ENCODE results near the gene CDK14.

The CDK14 gene

GRCh38 chr7:90671571-90671970 is 75.5 kb downstream of the CDK14 start:
- no peaks in the 10 kb centered on the region for H3K9me3 Mint-ChIP-seq
- H3K4me1 Mint-ChIP-seq (ENCODE audit: low read depth) = no peaks in the 10 kb centered on the region
- H3K27me3 Mint-ChIP-seq = no peaks in the 10 kb centered on the region
- no peaks in the 10 kb centered on the region for H3K36me3 Mint-ChIP-seq (ENCODE audit: low read depth)
- no peak overlapping the region for H3K27ac Mint-ChIP-seq
- no peak for DNase-seq
- H3K4me3 Mint-ChIP-seq = no peak overlapping the region

DNA sequence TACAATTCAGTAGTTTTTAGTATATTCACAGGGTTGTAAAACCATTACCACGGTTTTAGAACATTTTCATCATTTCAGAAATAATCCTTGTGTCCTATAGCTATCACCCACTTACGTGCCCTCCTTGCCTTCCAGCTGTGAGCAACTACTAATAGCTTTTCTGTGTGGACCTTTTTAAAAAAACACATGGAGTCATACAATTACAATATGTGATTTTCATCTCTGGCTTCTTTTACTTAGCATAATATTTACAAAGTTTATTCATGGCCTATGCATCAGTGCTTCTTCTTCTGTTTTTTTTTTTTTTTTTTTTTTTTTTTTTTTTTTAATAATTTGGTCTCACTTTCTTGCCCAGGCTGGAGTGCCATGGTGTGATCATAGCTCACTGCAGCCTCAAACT is 76.1 kb downstream of the CDK14 start:
- Mint-ChIP-seq H3K4me1 (ENCODE audit: low read depth) (no peaks in the 10 kb centered on the region), H3K27me3 (no peaks in the 10 kb centered on the region), H3K9me3 (no peaks in the 10 kb centered on the region), H3K27ac (no peak overlapping the region), H3K36me3 (ENCODE audit: low read depth) (no peaks in the 10 kb centered on the region), H3K4me3 (no peak overlapping the region)
- DNase-seq = no peak

- Mint-ChIP-seq H3K27ac (no peak overlapping the region), H3K4me3 (no peak overlapping the region)
Observed at GRCh38 chr7:90674625-90675024, 78.5 kb downstream of the CDK14 start.

GRCh38 chr7:90675982-90676381 is 79.9 kb downstream of the CDK14 start:
- Mint-ChIP-seq H3K27me3 (no peaks in the 10 kb centered on the region), H3K4me1 (ENCODE audit: low read depth) (no peaks in the 10 kb centered on the region), H3K27ac (no peak overlapping the region), H3K4me3 (no peak overlapping the region), H3K36me3 (ENCODE audit: low read depth) (no peaks in the 10 kb centered on the region), H3K9me3 (no peaks in the 10 kb centered on the region)
- DNase-seq = no peak

More at GRCh38 chr7:90674625-90675024, 78.5 kb downstream of the CDK14 start:
- Mint-ChIP-seq H3K36me3 (ENCODE audit: low read depth) (no peaks in the 10 kb centered on the region), H3K4me1 (ENCODE audit: low read depth) (no peaks in the 10 kb centered on the region), H3K27me3 (no peaks in the 10 kb centered on the region), H3K9me3 (no peaks in the 10 kb centered on the region)
- no peak for DNase-seq

DNA sequence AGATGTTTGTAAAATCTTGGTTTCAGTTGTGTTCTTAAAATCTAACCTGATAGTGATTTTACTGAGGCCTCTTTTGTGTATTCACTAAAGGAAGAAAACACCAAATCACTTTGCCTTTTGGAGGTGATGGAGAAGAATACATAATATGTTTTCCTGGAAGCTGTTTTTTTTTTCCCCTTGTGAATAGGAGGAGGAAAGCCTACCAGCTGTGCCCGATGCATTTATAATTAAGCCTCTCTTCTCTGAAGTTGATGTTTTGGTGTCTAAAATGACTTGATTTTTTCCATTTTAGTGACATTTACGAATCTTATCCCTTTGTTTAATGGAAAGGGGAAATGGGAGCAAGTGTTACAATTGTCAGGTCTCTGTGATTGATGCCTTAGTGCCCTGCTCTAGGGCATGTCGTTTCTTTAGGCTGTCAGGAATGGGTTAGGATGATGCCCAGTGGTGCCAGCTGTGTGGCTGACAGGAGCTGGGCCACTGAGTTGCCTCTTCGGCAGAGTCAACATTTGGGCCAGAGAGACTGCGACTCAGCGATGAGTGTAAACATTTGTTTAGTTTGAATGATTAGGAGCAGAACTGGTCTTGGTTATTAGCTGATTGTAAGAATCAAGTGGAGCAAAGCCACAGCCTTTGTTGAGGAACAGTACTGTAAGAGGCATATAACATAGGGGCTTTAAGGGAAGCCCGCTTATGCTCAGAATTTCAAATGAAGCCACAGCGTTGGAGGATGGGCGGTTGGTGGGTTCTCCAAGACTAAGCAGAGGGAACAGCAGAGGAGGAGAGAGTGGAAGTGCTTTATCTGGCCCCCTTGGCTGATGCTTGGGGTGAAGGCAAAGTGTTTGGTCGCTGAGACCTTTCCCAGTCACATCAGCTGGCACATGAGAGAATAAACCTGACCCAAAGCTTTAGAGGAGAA is 81.6 kb downstream of the CDK14 start:
- Mint-ChIP-seq H3K27ac (no peak overlapping the region), H3K4me3 (no peak overlapping the region), H3K27me3 (no peaks in the 10 kb centered on the region), H3K4me1 (ENCODE audit: low read depth) (no peaks in the 10 kb centered on the region), H3K36me3 (ENCODE audit: low read depth) (no peaks in the 10 kb centered on the region), H3K9me3 (no peaks in the 10 kb centered on the region)
- DNase-seq = no peak

DNA sequence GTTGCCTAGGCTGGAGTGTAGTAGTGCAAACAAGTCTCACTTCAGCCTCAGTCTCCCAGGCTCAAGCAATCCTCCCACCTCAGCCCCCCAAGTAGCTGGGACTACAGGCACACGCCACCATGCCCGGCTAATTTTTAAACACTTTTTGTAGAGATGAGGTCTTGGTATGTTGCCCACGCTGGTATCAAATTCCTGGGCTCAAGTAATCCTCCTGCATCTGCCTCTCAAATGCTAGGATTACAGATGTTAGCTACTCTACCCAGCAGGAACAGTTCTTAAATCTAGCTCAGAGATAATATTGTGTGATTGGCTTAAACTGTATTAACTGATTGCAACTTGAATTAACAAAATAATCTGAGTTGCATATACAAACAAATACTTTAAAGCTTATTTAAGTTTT is 82.9 kb downstream of the CDK14 start:
- no peak overlapping the region for H3K27ac Mint-ChIP-seq
- DNase-seq = no peak
- no peaks in the 10 kb centered on the region for H3K36me3 Mint-ChIP-seq (ENCODE audit: low read depth)
- H3K4me1 Mint-ChIP-seq (ENCODE audit: low read depth) = no peaks in the 10 kb centered on the region
- no peaks in the 10 kb centered on the region for H3K9me3 Mint-ChIP-seq
- no peak overlapping the region for H3K4me3 Mint-ChIP-seq
- no peaks in the 10 kb centered on the region for H3K27me3 Mint-ChIP-seq

GRCh38 chr7:90680484-90680883 is 84.4 kb downstream of the CDK14 start:
- H3K4me1 Mint-ChIP-seq (ENCODE audit: low read depth) = no peaks in the 10 kb centered on the region
- no peak overlapping the region for H3K27ac Mint-ChIP-seq
- H3K36me3 Mint-ChIP-seq (ENCODE audit: low read depth) = no peaks in the 10 kb centered on the region
- H3K4me3 Mint-ChIP-seq = no peak overlapping the region
- no peak for DNase-seq
- H3K9me3 Mint-ChIP-seq = no peaks in the 10 kb centered on the region
- no peaks in the 10 kb centered on the region for H3K27me3 Mint-ChIP-seq

DNA sequence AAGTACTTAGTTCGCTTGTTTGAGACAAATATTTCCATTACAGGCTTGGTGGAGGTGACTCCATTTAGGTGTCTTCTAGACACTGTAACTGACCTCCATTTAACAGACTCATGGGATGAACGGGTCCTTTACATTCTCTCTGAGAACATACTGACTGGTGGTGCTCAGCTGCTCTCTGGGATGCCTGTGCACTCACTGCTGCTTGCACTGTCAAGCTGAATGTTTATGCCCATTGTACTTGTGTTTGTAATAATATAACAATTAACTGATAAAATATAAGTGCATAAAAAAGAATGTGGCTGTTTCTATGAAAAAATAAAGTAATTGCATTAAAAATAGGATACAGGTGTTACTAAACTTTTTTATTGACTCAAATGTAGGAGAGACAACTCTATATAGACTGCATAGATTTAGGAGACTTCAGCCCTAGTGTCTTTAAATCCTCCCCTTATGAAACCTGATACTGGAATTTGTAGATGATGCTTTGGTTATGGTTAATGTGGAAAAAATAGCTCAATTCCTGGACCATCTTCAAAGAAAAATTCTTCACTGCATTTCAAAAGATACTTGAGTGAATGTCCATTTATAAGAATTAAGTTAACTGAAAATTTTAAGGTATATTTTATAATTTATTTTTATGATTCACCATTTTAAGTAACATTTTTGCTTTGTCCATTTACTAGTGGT is 85.4 kb downstream of the CDK14 start:
- H3K36me3 Mint-ChIP-seq (ENCODE audit: low read depth) = no peaks in the 10 kb centered on the region
- H3K27me3 Mint-ChIP-seq = no peaks in the 10 kb centered on the region

GRCh38 chr7:90686146-90686545 is 90.0 kb downstream of the CDK14 start:
- no peak overlapping the region for H3K4me3 Mint-ChIP-seq
- H3K27ac Mint-ChIP-seq = no peak overlapping the region
- no peak for DNase-seq
- H3K9me3 Mint-ChIP-seq = no peaks in the 10 kb centered on the region
- no peaks in the 10 kb centered on the region for H3K4me1 Mint-ChIP-seq (ENCODE audit: low read depth)
- H3K27me3 Mint-ChIP-seq = no peaks in the 10 kb centered on the region
- H3K36me3 Mint-ChIP-seq (ENCODE audit: low read depth) = no peaks in the 10 kb centered on the region

More for the DNA sequence above, 85.4 kb downstream of the CDK14 start:
- H3K4me1 Mint-ChIP-seq (ENCODE audit: low read depth) = no peaks in the 10 kb centered on the region
- no peak for DNase-seq
- H3K27ac Mint-ChIP-seq = no peak overlapping the region
- no peak overlapping the region for H3K4me3 Mint-ChIP-seq
- no peaks in the 10 kb centered on the region for H3K9me3 Mint-ChIP-seq

- Mint-ChIP-seq H3K27ac (no peak overlapping the region), H3K27me3 (no peaks in the 10 kb centered on the region), H3K4me3 (no peak overlapping the region), H3K9me3 (no peaks in the 10 kb centered on the region), H3K36me3 (ENCODE audit: low read depth) (no peaks in the 10 kb centered on the region), H3K4me1 (ENCODE audit: low read depth) (no peaks in the 10 kb centered on the region)
- no peak for DNase-seq
Observed at GRCh38 chr7:90688810-90689209, 92.7 kb downstream of the CDK14 start.

GRCh38 chr7:90689260-90689659 is 93.1 kb downstream of the CDK14 start:
- H3K9me3 Mint-ChIP-seq = no peaks in the 10 kb centered on the region
- no peaks in the 10 kb centered on the region for H3K36me3 Mint-ChIP-seq (ENCODE audit: low read depth)
- no peaks in the 10 kb centered on the region for H3K4me1 Mint-ChIP-seq (ENCODE audit: low read depth)
- no peaks in the 10 kb centered on the region for H3K27me3 Mint-ChIP-seq
- DNase-seq = no peak
- no peak overlapping the region for H3K4me3 Mint-ChIP-seq
- no peak overlapping the region for H3K27ac Mint-ChIP-seq

DNA sequence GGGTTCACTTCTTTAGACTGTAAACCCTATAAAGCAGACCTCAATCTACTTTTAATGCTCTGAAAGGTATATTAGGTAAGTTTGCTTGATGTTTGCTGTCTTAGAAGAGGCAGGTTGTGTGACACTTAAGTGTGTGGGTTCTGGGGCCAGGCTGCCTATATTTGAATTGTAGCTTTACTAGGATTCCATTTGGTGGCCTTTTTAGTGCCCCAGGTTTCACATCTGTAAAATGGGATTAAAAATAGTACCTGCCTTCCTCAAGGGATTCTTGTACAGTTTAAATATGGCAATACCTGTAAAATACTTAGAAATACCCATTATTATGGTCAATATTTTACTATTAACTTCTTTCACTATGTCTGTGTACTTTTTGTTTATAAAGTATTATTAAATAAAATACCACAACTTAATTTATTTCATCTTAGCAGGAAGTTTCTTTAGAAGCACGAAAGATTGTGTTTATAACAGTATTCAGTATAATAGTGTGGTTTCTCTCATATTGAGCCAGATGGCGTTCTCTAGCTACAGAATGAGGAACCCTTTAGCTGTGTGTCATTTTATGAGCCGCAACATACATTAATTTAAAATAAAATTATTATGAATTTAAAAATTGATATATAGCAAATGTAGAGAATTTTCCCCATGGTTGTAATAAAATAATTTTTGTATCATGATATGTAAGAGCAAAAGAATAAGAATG is 94.2 kb downstream of the CDK14 start:
- H3K27me3 Mint-ChIP-seq = no peaks in the 10 kb centered on the region

GRCh38 chr7:90692396-90692795 is 96.3 kb downstream of the CDK14 start:
- no peaks in the 10 kb centered on the region for H3K27me3 Mint-ChIP-seq
- peaks cover 2% of the 10 kb centered on the region for H3K9me3 Mint-ChIP-seq
- no peak overlapping the region for H3K4me3 Mint-ChIP-seq
- no peaks in the 10 kb centered on the region for H3K36me3 Mint-ChIP-seq (ENCODE audit: low read depth)
- no peak overlapping the region for H3K27ac Mint-ChIP-seq
- no peaks in the 10 kb centered on the region for H3K4me1 Mint-ChIP-seq (ENCODE audit: low read depth)
- no peak for DNase-seq

More for the DNA sequence above, 94.2 kb downstream of the CDK14 start:
- no peak for DNase-seq
- Mint-ChIP-seq H3K4me1 (ENCODE audit: low read depth) (no peaks in the 10 kb centered on the region), H3K36me3 (ENCODE audit: low read depth) (no peaks in the 10 kb centered on the region), H3K9me3 (no peaks in the 10 kb centered on the region), H3K4me3 (no peak overlapping the region), H3K27ac (no peak overlapping the region)

GRCh38 chr7:90692947-90693346 is 96.8 kb downstream of the CDK14 start:
- Mint-ChIP-seq H3K9me3 (peaks cover 2% of the 10 kb centered on the region), H3K4me3 (no peak overlapping the region), H3K4me1 (ENCODE audit: low read depth) (no peaks in the 10 kb centered on the region), H3K36me3 (ENCODE audit: low read depth) (no peaks in the 10 kb centered on the region), H3K27me3 (no peaks in the 10 kb centered on the region), H3K27ac (no peak overlapping the region)
- no peak for DNase-seq

- no peak for DNase-seq
- no peaks in the 10 kb centered on the region for H3K36me3 Mint-ChIP-seq (ENCODE audit: low read depth)
- no peaks in the 10 kb centered on the region for H3K4me1 Mint-ChIP-seq (ENCODE audit: low read depth)
- no peaks in the 10 kb centered on the region for H3K27me3 Mint-ChIP-seq
- H3K9me3 Mint-ChIP-seq = peaks cover 2% of the 10 kb centered on the region
- no peak overlapping the region for H3K27ac Mint-ChIP-seq
- H3K4me3 Mint-ChIP-seq = no peak overlapping the region
Observed at GRCh38 chr7:90693939-90694338, 97.8 kb downstream of the CDK14 start.

Measured in activated T-cell treated with anti-CD3 and anti-CD28 coated beads, Interleukin-2, amount 50 U/mL, for 24 hours (primary cell).